Right ventricle myocardium inferior (tissue), 1 donor: ENCODE results near the gene ACADM. TPM values are rescaled to one million over a fixed set of nuclear protein-coding genes. Genes with fewer than 3 reads are reported as not detected.
A peak's percentile ranks its signal among the peaks of the same experiment; 100 is the strongest.
"Not testable (repeated sequence)": the region's sequence is repeated elsewhere in the genome, so short reads cannot be mapped to it uniquely, and the experiment has no call there.

Experiments used
- ATAC-seq: fragments of 200-7000 bp; cut with Tn5 transposase; one replicate; pipeline ENCODE4 v1.9.1; 2020; ENCODE audit warnings: mild to moderate bottlenecking, moderate library complexity
- DNase-seq: peaks from one replicate; pipeline ENCODE4 v3.0.0; 2021; ENCODE audit errors: missing footprints
- intact Hi-C: fragments of 100-400 bp; cut with DNase I; formaldehyde crosslinking; loops from one replicate; pipeline ENCODE4 v1.11.0; 2022
- long read RNA-seq: library from polyadenylated mRNA; unstranded; transcript quantifications from one replicate; pipeline ENCODE4 v2.0.0, GENCODE V29; 2021
- total RNA-seq: library from RNA; stranded (reverse); fragmentation: NEBNext Ultra II Directional; extraction: Animal tissue kit (Norgen Biotek cat#: 25700); gene quantifications from one replicate; pipeline ENCODE4 v1.2.1, GENCODE V29; 2021
- donor health status: DM: no; HTN: yes; CAD: no; lungs with severe emphysema.

Gene ACADM
- 378 TPM for total RNA-seq
- long read RNA-seq, transcript ACADM-218 (11 exons, 2,535 nt): minor isoform, 5 of 143 reads
- long read RNA-seq, transcript ACADM-202 (12 exons, 2,619 nt): major isoform, 126 of 143 reads
- long read RNA-seq, partial matches to known transcripts: 5 of 143 reads
- long read RNA-seq, other reads (novel, unspliced or antisense): 5 of 143 reads

DNA sequence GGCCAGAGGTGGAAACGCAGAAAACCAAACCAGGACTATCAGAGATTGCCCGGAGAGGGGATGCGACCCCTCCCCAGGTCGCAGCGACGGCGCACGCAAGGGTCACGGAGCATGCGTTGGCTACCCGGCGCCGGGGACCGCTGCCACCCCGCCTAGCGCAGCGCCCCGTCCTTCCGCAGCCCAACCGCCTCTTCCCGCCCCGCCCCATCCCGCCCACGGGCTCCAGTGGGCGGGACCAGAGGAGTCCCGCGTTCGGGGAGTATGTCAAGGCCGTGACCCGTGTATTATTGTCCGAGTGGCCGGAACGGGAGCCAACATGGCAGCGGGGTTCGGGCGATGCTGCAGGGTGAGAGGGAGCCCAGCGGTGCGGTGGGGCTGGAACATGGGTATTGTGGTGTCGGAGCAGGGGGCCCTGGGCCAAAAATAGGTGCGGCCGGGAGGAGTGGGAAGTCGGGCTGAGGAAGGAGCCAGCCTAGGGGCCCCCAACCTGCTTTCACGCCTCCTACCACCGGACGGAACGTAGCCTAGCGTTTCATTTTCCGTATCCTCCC, at the start of gene ACADM:
Gene ACADM (plus strand): TSS at position 238 of the 551 bp plus-strand sequence. CDS start 79 bp downstream, at position 317.
- ATAC-seq: peak; percentile 99
- intact Hi-C loops: loop anchor here (1.0 kb wide), 1 partner anchor 62 kb away; the partner anchor contains the start of gene RABGGTB
- peak; percentile 94 for DNase-seq

DNA sequence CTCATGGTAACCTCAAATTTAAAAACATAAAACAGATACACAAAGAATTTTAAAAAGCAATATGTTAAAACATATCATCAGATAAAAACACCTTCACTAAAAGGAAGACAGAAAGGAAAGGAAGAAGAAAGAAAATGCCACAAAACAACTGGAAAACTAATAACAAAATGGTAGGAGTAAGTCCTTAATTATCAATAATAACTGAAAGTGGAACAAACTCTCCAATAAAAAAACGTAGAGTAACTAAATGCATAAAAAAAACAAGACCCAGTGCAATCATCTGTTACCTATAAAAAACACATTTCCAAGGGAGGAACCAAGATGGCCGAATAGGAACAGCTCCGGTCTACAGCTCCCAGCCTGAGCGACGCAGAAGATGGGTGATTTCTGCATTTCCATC, 47.1 kb upstream of the ACADM start:
- intact Hi-C loops: no loop called here
- ATAC-seq (no peak), DNase-seq (no peak)

DNA sequence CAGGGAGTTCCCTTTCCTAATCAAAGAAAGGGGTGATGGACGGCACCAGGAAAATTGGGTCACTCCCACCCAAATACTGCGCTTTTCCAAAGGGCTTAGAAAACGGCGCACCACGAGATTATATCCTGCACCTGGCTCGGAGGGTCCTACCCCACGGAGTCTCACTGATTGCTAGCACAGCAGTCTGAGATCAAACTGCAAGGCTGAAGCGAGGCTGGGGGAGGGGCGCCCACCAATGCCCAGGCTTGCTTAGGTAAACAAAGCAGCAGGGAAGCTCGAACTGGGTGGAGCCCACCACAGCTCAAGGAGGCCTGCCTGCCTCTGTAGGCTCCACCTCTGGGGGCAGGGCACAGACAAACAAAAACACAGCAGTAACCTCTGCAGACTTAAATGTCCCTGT, 46.5 kb upstream of the ACADM start:
- ATAC-seq, DNase-seq, intact Hi-C loops: not testable (repeated sequence)

DNA sequence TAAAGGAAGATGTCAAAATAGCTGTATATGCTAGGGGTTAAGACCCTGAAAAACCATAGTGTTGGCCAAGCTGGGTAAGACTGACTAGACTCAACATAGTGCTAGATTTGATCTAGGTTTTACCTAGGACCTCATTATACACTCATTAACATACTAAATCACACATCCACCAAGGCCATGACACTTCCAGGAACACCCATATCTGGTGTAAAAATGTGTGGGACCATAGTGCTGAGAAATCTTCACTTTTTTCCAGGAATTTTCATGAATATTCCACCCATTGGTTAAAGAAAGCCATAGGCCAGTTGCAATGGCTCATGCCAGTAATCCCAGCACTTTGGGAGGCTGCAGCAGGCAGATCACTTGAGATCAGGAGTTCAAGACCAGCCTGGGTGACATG, 34.0 kb upstream of the ACADM start:
- intact Hi-C loops: no loop called here
- ATAC-seq (no peak), DNase-seq (no peak)

- intact Hi-C loops: no loop called here
- no peak for ATAC-seq
These were observed 31.0 kb upstream of the ACADM start for GRCh38 chr1:75693551-75693950.

GRCh38 chr1:75696000-75696399, 28.5 kb upstream of the ACADM start:
- no peak for ATAC-seq
- intact Hi-C loops: no loop called here
- no peak for DNase-seq

More at GRCh38 chr1:75693551-75693950, 31.0 kb upstream of the ACADM start:
- DNase-seq: no peak

DNA sequence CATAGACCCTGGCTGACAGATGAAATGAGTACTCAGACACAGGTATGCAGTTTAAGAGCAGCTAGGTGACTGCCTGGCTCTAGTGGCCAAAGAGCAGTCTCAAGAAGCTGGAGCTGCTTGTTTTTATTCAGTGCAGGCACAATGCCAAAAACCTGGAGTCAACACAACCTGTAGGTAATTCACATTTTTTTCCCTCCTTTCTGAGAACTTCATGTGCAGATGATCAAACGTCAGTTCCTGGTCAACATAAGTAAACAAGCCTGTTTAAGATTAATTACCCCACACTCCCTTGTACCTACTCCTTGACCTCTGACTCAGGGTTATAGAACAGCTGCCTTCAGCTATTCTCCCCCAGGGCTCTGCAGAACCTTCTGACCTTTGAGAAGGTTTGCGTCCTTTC, 17.3 kb upstream of the ACADM start:
- DNase-seq: no peak
- ATAC-seq: no peak
- intact Hi-C loops: no loop called here

- ATAC-seq (no peak), DNase-seq (no peak)
- intact Hi-C loops: no loop called here
These were observed 15.6 kb upstream of the ACADM start for GRCh38 chr1:75708910-75709309.

- ATAC-seq (no peak), DNase-seq (no peak)
- intact Hi-C loops: no loop called here
These were observed 13.7 kb upstream of the ACADM start for GRCh38 chr1:75710832-75711231.

DNA sequence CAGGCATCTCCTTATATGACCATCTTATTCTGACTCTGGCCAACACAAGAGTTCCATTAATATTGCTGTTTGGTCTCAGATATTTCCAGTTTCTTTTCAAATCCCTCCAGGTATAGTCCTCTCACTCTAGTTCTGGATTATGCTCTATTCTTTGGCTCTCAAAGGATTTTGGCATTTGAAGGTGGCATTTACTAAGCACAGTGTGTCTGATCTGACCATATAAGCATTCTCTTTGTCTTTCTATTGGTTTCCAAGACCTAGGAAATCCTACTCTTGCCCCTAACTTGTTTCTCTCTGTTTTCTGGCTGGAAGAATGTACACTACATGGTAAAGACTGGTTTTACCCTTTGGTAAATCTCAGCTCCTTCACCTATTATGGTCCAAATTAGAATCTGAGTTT, 12.7 kb upstream of the ACADM start:
- ATAC-seq (no peak), DNase-seq (no peak)
- intact Hi-C loops: no loop called here

DNA sequence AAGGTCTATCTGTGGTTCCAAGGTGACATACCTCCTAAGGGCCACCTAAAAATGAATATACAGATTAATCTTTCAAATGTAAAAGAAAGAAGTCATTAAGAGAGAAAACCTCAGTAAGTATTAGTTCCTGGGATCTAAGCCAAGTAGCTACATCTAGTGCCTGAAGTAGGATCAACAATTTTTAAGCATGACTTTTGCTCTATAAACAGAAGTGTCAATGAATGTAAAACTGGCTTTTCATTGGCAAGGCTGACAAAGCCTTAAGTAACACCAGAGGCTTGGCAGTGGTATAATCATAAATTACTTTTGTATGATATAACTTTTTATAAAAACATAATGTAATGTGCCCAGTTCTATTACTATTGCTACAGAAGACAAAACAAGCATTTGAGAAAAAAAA, 12.2 kb upstream of the ACADM start:
- peak; percentile 65 for ATAC-seq

DNA sequence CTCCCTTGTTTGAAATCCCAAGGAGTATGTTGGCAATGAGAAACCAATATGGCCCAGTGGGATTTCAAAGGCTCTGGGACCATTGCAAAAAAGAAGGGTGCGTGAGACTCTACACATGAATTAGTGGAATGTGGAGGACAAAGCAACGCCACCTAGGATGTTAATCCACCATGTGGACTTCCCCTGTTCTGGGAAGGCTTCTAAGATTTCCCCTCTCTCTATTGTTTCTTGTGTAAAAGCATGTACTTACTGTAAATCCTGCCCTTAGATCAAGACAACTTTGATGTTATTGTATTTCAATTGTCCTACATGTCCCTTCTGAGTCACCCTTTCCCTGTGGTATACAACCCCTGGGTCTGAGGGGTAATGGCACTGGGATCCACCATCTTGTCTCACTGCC, 4.7 kb upstream of the ACADM start:
- intact Hi-C loops: no loop called here
- no peak for DNase-seq
- no peak for ATAC-seq

More for the DNA sequence above, 12.2 kb upstream of the ACADM start:
- no peak for DNase-seq
- intact Hi-C loops: no loop called here

DNA sequence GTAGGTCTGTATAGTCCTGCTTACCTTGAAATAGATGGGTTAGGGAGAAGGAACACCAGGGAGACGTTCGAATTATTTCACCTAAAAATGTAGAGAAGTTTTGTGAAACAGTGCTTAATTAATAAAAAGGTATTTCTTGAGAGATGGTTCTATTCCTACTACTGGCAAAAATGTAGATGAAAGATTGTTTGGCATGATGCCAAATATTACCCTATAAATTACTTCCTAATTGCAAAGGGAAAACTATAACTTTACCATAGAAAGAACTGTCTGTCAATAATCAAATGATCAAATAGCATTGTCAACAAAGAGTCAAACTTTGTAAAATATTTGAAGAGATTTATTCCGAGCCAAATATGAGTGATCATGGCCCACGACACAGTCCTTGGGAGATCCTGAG, 4.2 kb upstream of the ACADM start:
- ATAC-seq: no peak
- no peak for DNase-seq
- intact Hi-C loops: no loop called here

DNA sequence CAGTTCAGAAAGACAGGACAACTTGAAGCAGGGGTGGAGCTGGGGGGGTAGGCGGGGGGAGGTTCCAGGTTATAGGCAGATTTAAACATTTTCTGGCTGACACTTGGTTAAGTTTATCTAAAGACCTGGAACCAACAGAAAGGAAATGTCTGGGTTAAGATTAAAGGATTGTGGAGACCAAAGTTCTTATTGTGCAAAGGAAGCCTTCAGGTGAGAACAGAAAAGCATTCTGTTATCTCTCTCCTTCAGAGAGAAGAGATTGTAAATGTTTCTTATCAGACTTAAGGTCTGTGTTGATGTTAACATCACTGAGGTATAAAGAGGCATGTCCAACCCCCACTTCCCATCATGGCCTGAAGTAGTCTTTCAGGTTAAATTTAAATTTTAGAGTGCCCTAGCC, 3.7 kb upstream of the ACADM start:
- ATAC-seq: no peak

GRCh38 chr1:75722246-75722645, 2.3 kb upstream of the ACADM start:
- ATAC-seq, intact Hi-C loops: not testable (repeated sequence)

More for the DNA sequence above, 3.7 kb upstream of the ACADM start:
- intact Hi-C loops: no loop called here
- no peak for DNase-seq

DNA sequence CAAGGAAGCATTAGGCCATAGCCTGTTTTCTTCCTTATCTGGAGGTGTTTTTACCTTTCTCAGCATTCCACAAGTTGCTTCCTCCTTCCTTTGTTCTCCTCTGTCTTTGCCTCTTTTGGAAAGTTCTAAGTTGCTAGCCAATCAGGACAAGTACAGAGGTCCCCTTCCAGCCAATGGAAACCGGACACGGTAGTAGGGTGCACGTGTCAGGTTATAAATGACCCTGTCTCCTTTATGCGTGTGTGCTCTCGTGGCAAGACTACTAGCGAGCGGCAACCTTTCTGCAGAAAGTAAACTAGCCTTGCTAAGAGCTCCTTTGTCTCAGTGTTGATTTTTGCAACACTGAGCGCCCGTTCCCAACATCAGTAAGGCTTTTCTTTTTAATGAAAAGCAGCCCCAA, 1.5 kb upstream of the ACADM start:
- ATAC-seq (no peak), DNase-seq (no peak)
- intact Hi-C loops: no loop called here

More at GRCh38 chr1:75722246-75722645, 2.3 kb upstream of the ACADM start:
- DNase-seq: not testable (repeated sequence)

GRCh38 chr1:75723989-75724471, 479 bp upstream of the ACADM start:
- DNase-seq (peak; percentile 88), ATAC-seq (peak; percentile 95)
- intact Hi-C loops: loop anchor here (1.0 kb wide), 1 partner anchor 62 kb away; the partner anchor contains the start of gene RABGGTB

- ATAC-seq: no peak
- intact Hi-C loops: no loop called here
- no peak for DNase-seq
These were observed 757 bp downstream of the ACADM start for GRCh38 chr1:75725266-75725665.

DNA sequence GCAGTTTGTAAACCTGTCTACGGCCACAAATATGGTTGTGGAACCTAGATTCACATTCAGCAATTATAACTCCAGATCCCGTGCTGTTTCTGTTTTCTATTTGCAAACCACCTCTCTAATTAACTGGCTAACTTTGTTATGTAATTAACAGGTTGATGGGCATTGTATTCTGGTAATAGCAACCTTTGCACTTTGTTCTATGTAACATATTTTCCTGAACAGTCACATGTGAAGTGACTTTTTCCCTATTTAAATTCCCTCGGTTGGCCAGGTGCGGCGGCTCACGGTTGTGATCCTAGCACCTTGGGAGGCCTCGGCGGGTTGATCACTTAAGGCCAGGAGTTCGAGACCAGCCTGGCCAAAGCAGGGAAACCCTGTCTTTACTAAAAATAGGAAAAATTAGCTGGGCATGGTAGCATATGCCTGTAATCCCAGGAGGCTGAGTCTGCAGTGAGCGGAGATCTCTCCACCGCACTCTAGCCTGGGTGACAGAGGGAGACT, 1.4 kb downstream of the ACADM start:
- ATAC-seq: no peak
- intact Hi-C loops: no loop called here
- no peak for DNase-seq

GRCh38 chr1:75727571-75727970, 3.1 kb downstream of the ACADM start:
- intact Hi-C loops: no loop called here
- ATAC-seq (no peak), DNase-seq (no peak)
